Mammary epithelial cell (primary cell): ENCODE results near the gene CGNL1.

Experiments
- EZH2 ChIP-seq: IDR thresholded peaks from 2 replicates; pipeline ENCODE4 v1.6.1; 2012; ENCODE audit warnings: low read length, inconsistent platforms, borderline replicate concordance
- TF ChIP-seq, protein P1 (sequence below), 2 donors: IDR thresholded peaks in 1 of 2; conservative IDR thresholded peaks in 1 of 2; 2 replicates each; pipeline ENCODE4 v1.5.1; 2011 to 2012; ENCODE audit warnings: inconsistent platforms in 2 of 2, low read length in 2 of 2, mild to moderate bottlenecking in 2 of 2, control low read depth in 1 of 2, low read depth in 1 of 2; ENCODE audit not compliant: insufficient read depth in 1 of 2; ENCODE audit errors: extremely low read depth in 1 of 2

- TF ChIP-seq, protein P1, sequence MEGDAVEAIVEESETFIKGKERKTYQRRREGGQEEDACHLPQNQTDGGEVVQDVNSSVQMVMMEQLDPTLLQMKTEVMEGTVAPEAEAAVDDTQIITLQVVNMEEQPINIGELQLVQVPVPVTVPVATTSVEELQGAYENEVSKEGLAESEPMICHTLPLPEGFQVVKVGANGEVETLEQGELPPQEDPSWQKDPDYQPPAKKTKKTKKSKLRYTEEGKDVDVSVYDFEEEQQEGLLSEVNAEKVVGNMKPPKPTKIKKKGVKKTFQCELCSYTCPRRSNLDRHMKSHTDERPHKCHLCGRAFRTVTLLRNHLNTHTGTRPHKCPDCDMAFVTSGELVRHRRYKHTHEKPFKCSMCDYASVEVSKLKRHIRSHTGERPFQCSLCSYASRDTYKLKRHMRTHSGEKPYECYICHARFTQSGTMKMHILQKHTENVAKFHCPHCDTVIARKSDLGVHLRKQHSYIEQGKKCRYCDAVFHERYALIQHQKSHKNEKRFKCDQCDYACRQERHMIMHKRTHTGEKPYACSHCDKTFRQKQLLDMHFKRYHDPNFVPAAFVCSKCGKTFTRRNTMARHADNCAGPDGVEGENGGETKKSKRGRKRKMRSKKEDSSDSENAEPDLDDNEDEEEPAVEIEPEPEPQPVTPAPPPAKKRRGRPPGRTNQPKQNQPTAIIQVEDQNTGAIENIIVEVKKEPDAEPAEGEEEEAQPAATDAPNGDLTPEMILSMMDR (conservative IDR thresholded peaks at IDR 0.05 in 1 of 2, IDR thresholded peaks at IDR 0.05 in 1 of 2; ENCODE audit: extremely low read depth in 1 of 2, insufficient read depth in 1 of 2, low read depth in 1 of 2, low read length in 2 of 2), result no peak
- TF ChIP-seq EZH2, result no peak
Measured at GRCh38 chr15:57444877-57445513, 68.7 kb downstream of the CGNL1 start.
